Germinal center (tissue), 1 donor: ENCODE measurements around the gene SCNN1A.

ENCODE experiments used
- DNase-seq: peaks from one replicate; pipeline ENCODE4 v3.0.0; 2012; ENCODE audit warnings: mixed read lengths, low spot score

Gene SCNN1A

DNA sequence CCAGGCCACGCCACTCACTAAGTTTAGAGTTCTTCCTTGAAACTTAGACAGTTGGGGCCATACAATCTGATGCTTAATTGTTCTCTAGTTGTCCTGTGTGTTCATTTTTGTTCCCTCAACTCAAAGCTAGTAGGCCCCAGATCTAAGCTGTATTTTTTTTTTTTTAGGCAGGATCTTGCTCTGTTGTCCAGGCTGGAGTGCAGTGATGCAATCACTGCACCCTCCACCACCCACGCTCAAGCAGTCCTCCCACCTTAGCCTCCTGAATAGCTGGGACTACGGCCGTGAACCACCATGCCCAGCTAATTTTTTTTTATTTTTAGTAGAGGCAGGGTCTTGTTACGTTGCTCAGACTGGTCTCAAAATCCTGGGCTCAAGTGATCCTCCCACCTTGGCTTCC lies 41.0 kb downstream of the SCNN1A start:
- no peak for DNase-seq

- no peak for DNase-seq
Measured at GRCh38 chr12:6333566-6333965, 41.8 kb downstream of the SCNN1A start.

GRCh38 chr12:6333029-6333428 lies 42.3 kb downstream of the SCNN1A start:
- DNase-seq = no peak

GRCh38 chr12:6332459-6332858 lies 42.9 kb downstream of the SCNN1A start:
- no peak for DNase-seq

- DNase-seq = no peak
Measured at GRCh38 chr12:6330999-6331714, 44.2 kb downstream of the SCNN1A start.

DNA sequence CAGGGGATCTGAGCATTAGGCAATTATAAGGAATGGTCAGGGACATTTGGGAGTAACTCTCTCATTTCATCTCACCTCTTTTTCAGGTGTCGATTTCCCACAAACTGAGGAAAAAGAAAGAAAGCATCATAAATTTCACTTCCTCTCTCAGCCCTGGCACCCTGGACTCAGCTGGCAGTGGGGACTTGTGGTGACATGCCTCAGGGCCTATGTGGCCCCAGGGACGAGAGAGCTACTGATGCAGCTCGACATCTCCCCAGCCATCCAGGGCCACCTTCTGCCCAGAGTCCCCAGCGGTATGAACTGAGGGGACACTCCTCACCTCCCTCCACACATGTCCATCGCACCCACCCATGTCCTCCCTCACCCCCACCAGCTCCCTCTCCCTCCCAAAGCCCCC lies 45.2 kb downstream of the SCNN1A start:
- DNase-seq = peak; percentile 93

DNA sequence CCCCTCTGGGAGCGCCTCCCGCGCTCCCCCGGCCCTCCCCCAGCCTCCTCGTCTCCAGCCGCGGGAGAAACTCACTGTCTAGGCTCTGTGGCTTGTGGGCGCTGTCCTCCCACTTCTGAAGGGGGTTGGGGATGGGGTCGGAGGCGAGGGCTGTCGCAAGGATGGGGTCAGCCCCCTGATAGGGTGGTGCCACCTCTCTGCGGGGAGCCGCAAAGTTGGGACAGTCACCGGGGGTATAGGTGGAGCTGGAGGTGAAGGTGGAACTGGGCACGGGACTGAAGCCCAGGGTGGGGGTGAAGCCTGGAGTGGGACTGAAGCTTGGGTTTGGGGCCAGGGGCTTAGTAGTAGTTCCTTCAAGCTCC lies 45.7 kb downstream of the SCNN1A start:
- no peak for DNase-seq

GRCh38 chr12:6328945-6329702 lies 46.2 kb downstream of the SCNN1A start:
- no peak for DNase-seq

- no peak for DNase-seq
Measured at GRCh38 chr12:6328045-6328779, 47.2 kb downstream of the SCNN1A start.

DNA sequence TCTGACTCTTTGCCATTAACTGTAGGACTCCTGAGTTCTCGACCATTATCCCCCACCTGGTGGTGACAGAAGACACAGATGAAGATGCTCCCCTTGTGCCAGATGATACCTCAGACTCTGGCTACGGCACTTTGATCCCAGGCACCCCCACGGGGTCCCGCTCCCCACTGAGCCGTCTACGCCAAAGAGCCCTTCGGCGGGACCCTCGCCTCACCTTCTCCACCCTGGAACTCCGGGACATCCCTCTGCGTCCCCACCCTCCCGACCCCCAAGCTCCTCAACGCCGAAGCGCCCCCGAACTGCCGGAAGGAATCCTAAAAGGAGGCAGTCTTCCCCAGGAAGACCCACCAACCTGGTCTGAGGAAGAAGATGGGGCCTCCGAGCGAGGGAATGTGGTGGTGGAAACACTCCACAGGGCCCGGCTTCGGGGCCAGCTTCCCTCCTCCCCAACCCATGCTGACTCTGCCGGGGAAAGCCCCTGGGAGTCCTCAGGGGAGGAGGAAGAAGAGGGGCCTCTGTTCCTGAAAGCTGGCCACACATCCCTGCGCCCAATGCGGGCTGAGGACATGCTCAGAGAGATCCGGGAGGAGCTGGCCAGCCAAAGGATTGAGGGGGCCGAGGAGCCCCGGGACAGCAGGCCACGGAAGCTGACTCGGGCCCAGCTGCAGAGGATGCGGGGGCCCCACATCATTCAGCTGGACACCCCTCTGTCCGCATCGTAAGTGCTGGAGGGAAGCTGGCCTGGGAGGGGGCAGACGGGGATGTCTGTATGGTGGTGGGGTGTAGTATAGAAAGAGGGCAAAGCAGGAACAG lies 47.9 kb downstream of the SCNN1A start:
- no peak for DNase-seq

- no peak for DNase-seq
Measured at GRCh38 chr12:6326316-6327228, 48.8 kb downstream of the SCNN1A start.

GRCh38 chr12:6324936-6325750 lies 50.2 kb downstream of the SCNN1A start:
- DNase-seq = no peak

GRCh38 chr12:6323995-6324711 lies 51.2 kb downstream of the SCNN1A start:
- DNase-seq = no peak

DNA sequence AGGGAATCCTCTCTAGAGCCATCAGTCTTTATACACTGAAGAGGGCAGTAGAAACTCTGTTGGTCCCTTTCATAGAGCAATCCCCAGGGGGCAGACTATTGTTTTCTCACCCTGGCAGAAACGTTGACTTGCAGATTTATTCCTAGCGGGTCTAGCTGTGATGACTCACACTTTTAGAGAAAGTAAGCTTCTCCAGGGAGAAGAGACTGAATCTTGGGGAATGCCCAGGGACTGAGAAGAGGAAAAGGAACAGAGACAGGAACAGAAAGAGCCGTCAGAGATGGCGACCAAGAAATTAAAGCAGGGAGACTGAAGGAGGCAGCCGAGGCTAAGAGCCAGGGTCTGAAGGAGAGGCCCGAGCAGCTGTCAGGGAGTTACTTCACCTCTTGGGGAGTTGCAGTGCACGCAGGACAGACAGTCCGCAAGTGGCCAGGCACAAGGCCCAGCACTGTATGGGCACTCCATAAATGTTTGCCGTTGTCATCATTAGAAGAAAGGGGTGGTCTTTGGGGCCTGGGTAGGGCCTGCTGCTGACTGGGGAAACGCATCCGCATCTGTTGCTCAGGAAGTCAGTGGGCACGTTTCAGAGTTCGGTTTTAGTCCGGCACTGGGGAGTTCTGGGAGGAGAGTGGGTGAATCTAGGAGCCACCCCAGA lies 51.9 kb downstream of the SCNN1A start:
- peak; percentile 41 for DNase-seq

GRCh38 chr12:6322969-6323339 lies 52.4 kb downstream of the SCNN1A start:
- no peak for DNase-seq

DNA sequence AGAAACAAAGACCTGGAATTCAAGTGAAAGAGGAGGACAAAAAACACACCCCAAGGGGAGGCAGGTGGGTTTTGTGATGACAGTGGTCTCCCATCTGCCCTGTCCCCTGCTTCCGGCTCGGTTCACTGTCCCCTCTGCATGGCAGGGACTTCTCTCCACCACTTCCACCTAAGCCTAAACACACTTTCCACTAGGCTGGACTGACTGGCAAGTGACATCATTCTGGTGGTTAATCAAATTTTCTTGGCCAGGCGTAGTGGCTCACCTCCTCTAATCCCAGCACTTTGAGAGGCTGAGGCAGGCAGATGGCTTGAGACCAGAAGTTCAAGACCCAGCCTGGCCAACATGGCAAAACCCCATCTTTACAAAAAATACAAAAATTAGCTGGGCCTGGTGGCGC lies 53.0 kb downstream of the SCNN1A start:
- DNase-seq = no peak

- DNase-seq = no peak
Measured at GRCh38 chr12:6321905-6322304, 53.5 kb downstream of the SCNN1A start.

DNA sequence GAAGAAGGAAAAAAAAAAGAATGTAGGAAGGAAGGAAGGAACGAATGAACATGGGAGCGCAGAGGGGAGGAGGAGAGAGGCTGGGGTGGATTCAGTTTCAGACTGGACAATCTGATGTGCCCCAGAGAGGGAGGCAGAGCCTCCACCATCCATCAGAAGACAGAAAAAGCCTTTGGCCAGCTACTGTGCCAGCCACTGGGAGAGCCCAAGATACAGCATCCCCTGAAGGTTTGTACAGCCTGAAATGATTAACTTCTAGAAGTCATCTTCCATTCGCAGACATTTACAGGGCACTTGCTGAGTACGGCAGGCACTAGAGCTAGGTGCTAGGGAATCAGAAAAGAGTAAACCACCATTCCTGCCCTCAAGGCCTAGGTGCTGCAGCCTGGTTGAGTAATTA lies 55.9 kb downstream of the SCNN1A start:
- DNase-seq = no peak

DNA sequence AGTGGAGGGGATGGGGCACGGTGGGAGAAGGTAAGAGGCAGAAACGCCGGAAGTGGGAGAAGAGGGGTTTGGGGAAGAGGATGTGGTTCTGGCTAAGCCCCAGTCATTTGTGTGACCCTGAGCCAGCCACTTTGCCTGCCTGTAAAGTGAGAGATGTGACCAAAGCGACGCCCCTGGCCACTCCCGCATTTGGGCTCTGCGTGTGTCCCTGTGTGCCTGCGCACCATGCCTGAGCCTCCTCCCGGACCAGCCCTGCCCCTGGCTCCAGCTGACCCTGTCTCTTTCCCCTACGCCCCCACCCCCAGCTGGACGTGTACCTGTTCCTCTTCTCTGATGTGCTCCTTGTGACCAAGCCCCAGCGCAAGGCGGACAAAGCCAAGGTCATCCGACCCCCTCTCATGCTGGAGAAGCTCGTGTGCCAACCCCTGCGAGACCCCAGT lies 56.9 kb downstream of the SCNN1A start:
- DNase-seq = no peak
